K562 (cell line): ENCODE results near the gene IL1B. TPM values are rescaled to one million over a fixed set of nuclear protein-coding genes. Genes with fewer than 3 reads are reported as not detected.

ENCODE experiments used
- ATAC-seq: fragments of 200-7000 bp; cut with Tn5 transposase; 3 replicates; pipeline ENCODE4 v1.9.1; 2020; ENCODE audit warnings: moderate library complexity
- BruUV-seq: library from RNA; stranded (reverse); fragments of 400-500 nt; replicated peaks from 2 replicates; lab custom pipeline; 2021; lab: Mats Ljungman, UMichigan
- CTCF ChIA-PET: fragments of 300-600 bp; formaldehyde crosslinking; extraction: SDS; loops from one replicate; lab custom pipeline; 2021; ENCODE audit warnings: low intra/inter-chr PET ratio; lab: Yijun Ruan, JAX
- POLR2A ChIA-PET: fragments of 300-600, 350-650 bp; sonication (Branson Sonifier 250); formaldehyde crosslinking; extraction: SDS; loops from one replicate; lab custom pipeline; 2021; ENCODE audit warnings: antibody characterized with exemption, inconsistent platforms; lab: Yijun Ruan, JAX
- DNase-seq, 4 experiments: peaks; one replicate each; pipeline versions ENCODE4 v3.0.0 to v3.0.0-alpha.2; 2011 to 2018; ENCODE audit warnings: low spot score in 3 of 4, mixed read lengths in 3 of 4; ENCODE audit errors: extremely low read depth in 1 of 4
- FAIRE-seq: peaks from 2 replicates; lab custom pipeline; 2011; peaks lifted over from hg19 to GRCh38; lab: Jason Lieb, UNC
- H2AFZ ChIP-seq: 2 replicates; pipeline ENCODE4 v1.6.0; 2011; ENCODE audit warnings: low read depth, low read length, control low read depth, inconsistent platforms
- H3K27ac ChIP-seq: fragments of 200-600 bp; 3 replicates; pipeline ENCODE4 v1.8.0; 2011; ENCODE audit warnings: low read depth, mild to moderate bottlenecking, control low read depth, inconsistent platforms, low read length, moderate library complexity, mixed read lengths; ENCODE audit errors: extremely low read depth
- H3K27me3 ChIP-seq, 2 experiments: fragments of 300-600 bp in 1 of 2; 2 replicates in 1 of 2; 3 replicates in 1 of 2; pipeline versions ENCODE4 v1.6.0 to v1.8.0; 2011; ENCODE audit warnings: inconsistent platforms in 2 of 2, low read length in 2 of 2, mild to moderate bottlenecking in 1 of 2, mixed read lengths in 1 of 2, moderate library complexity in 1 of 2; ENCODE audit not compliant: control insufficient read depth in 2 of 2, insufficient read depth in 2 of 2
- H3K36me3 ChIP-seq: fragments of 300-600 bp; 3 replicates; pipeline ENCODE4 v1.8.0; 2011; ENCODE audit warnings: mild to moderate bottlenecking, low read length, inconsistent platforms; ENCODE audit not compliant: control insufficient read depth, insufficient read depth
- H3K4me1 ChIP-seq, 2 experiments: fragments of 200-600 bp in 1 of 2; replicated peaks in 1 of 2; 2 replicates in 1 of 2; 3 replicates in 1 of 2; pipeline versions ENCODE4 v1.5.1 to v1.8.0; 2011; ENCODE audit warnings: inconsistent platforms in 2 of 2, low read length in 2 of 2, mild to moderate bottlenecking in 1 of 2, mixed read lengths in 1 of 2, moderate library complexity in 1 of 2; ENCODE audit not compliant: control insufficient read depth in 2 of 2, insufficient read depth in 2 of 2
- H3K4me2 ChIP-seq: 2 replicates; pipeline ENCODE4 v1.6.1; 2011; ENCODE audit warnings: low read length, control low read depth, inconsistent platforms, mixed read lengths; ENCODE audit not compliant: insufficient read depth
- H3K4me3 ChIP-seq: fragments of 200-600 bp; sonication (generic), shearing (Covaris generic); 2 replicates; pipeline ENCODE4 v1.5.1; 2016; ENCODE audit warnings: control low read depth, inconsistent platforms
- H3K79me2 ChIP-seq: fragments of 200-600 bp; 3 replicates; pipeline ENCODE4 v1.8.0; 2011; ENCODE audit warnings: low read length, inconsistent platforms; ENCODE audit not compliant: control insufficient read depth, insufficient read depth
- H3K9ac ChIP-seq, 2 experiments: 2 replicates each; pipeline versions ENCODE4 v1.6.0 to v1.6.1; 2011; ENCODE audit warnings: low read depth in 2 of 2, low read length in 2 of 2, control low read depth in 1 of 2, inconsistent platforms in 1 of 2, mild to moderate bottlenecking in 1 of 2, mixed read lengths in 1 of 2; ENCODE audit not compliant: insufficient read depth in 1 of 2
- H3K9me1 ChIP-seq: one replicate; pipeline ENCODE4 v1.6.0; 2011; ENCODE audit warnings: inconsistent platforms, mild to moderate bottlenecking, low read length, moderate library complexity; ENCODE audit not compliant: control insufficient read depth, insufficient read depth
- H3K9me3 ChIP-seq: replicated peaks from 2 replicates; pipeline ENCODE4 v1.5.1; 2011; ENCODE audit warnings: low read depth, low read length, inconsistent platforms; ENCODE audit not compliant: control insufficient read depth, insufficient read depth
- H4K20me1 ChIP-seq: replicated peaks from 2 replicates; pipeline ENCODE4 v1.6.1; 2011; ENCODE audit warnings: low read length, inconsistent platforms, mixed read lengths; ENCODE audit not compliant: control insufficient read depth, insufficient read depth
- HNRNPLL ChIP-seq: fragments of 200-400 bp; formaldehyde crosslinking; IDR thresholded peaks from 2 replicates; pipeline ENCODE4 v1.6.1; 2017; ENCODE audit warnings: low read length, low read depth, mild to moderate bottlenecking; ENCODE audit not compliant: poor library complexity, severe bottlenecking
- PREB ChIP-seq: sonication (generic); formaldehyde crosslinking; IDR thresholded peaks from 2 replicates; pipeline ENCODE4 v1.8.1; 2023; ENCODE audit warnings: mild to moderate bottlenecking, missing genetic modification reagents
- STAT5B ChIP-seq: fragments of 250-450 bp; sonication (Bioruptor Pico); IDR thresholded peaks from 2 replicates; pipeline ENCODE4 v1.8.0; 2021; ENCODE audit warnings: mild to moderate bottlenecking, inconsistent platforms
- ZC3H11A ChIP-seq: IDR thresholded peaks from 2 replicates; pipeline ENCODE4 v1.6.1; 2012; ENCODE audit warnings: low read depth, low read length, improper control_type of control experiment
- ZNF316 ChIP-seq: fragments of 450-650 bp; IDR thresholded peaks from 2 replicates; pipeline ENCODE4 v1.6.1; 2016
- ZNF444 ChIP-seq: fragments of 250-450 bp; sonication (Bioruptor Pico); IDR thresholded peaks from 2 replicates; pipeline ENCODE4 v1.4.0; 2020; ENCODE audit warnings: mild to moderate bottlenecking, moderate library complexity
- ZNF766 ChIP-seq: fragments of 200-800 bp; sonication (Bioruptor generic); conservative IDR thresholded peaks from 2 replicates; pipeline ENCODE4 v1.6.1; 2016; ENCODE audit warnings: missing genetic modification characterization, missing compliant biosample characterization
- WGBS: fragments of 100-300 bp; shearing (Covaris generic); methylation state at CpG from one replicate; pipeline ENCODE4 v1.1.6; 2016; ENCODE audit warnings: low coverage, mixed read lengths; ENCODE audit not compliant: insufficient coverage; ENCODE audit errors: missing lambda C conversion rate; 5-methylcytosine and 5-hydroxymethylcytosine counted together
- in situ Hi-C: fragments of 300-500 bp; cut with MboI; formaldehyde crosslinking; loops from 4 replicates; pipeline ENCODE4 v1.15.0; 2018; ENCODE audit warnings: inconsistent platforms, mixed read lengths
- intact Hi-C: fragments of 100-400 bp; cut with micrococcal nuclease; formaldehyde crosslinking; loops from 2 replicates; pipeline ENCODE4 v1.14.2; 2022
- polyA plus RNA-seq, 8 experiments: library from polyadenylated mRNA; depleted of rRNA in 4 of 8; stranded (reverse) in 5 of 8; unstranded in 3 of 8; fragments of >200 nt; fragmentation: Nextera tagmentation in 2 of 8; fragmentation: Illumina TruSeq in 1 of 8; extraction: Ambion mirVana in 2 of 8; extraction: Trizol in 1 of 8; gene quantifications; 2 replicates each; pipeline versions ENCODE4 v1.2.1 to v1.2.3, GENCODE V29; 2011 to 2014; ENCODE audit warnings: inconsistent platforms in 1 of 8, missing spikeins in 1 of 8
- total RNA-seq, 7 experiments: library from RNA; depleted of rRNA in 6 of 7; stranded (reverse); fragments of >200 nt in 6 of 7; fragmentation: Illumina TruSeq in 2 of 7; extraction: Trizol in 2 of 7; gene quantifications; 2 replicates each; pipeline versions ENCODE4 v1.2.1 to v1.2.3, GENCODE V29; 2011 to 2021; ENCODE audit warnings: low replicate concordance in 1 of 7
- TF ChIP-seq, protein P1 (sequence below): fragments of 450-650 bp; conservative IDR thresholded peaks from 2 replicates; pipeline ENCODE4 v1.6.1; 2016; ENCODE audit warnings: missing genetic modification characterization, low read depth, mild to moderate bottlenecking, missing compliant biosample characterization, moderate library complexity

IL1B gene
- total and polyA plus RNA-seq, 9 of the 15 experiments (the other 6 are each of a cell fraction or from before 2014, with no cell fraction given): 0.29 TPM; not detected in 8

DNA sequence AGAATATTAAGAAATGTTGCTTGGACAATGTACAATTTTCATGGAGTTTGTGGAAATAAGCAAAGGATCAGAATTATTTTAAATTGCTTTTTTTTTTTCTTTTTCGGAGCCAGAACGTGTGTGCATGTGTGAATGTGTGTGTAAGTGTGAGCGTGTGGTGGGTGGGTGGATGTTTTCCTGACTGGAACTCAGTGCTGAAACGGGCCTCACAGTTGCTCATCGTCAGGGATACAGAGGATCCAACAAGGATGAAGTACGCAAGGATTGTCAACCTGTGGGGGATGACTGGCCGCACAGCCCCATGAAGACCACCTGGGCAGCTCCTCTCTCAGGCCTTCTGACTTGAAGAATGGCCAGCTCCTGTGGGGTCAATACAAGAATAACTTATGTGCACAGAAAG lies 17.5 kb downstream of the IL1B start:
- intact Hi-C loops (no loop called here), in situ Hi-C loops (no loop called here)
- FAIRE-seq: no peak
- Histone ChIP-seq H3K36me3 (no peaks in the 10 kb centered on the region), H3K27me3 (peaks cover 0 to 3% of the 10 kb centered on the region in 2 experiments; a peak in 1 of 5 replicates), H3K4me3 (no peak overlapping the region), H3K79me2 (no peaks in the 10 kb centered on the region), H3K4me2 (no peak overlapping the region), H3K9ac (no peak overlapping the region), H3K27ac (no peak overlapping the region), H4K20me1 (no peaks in the 10 kb centered on the region), H3K9me3 (no peaks in the 10 kb centered on the region), H3K4me1 (peaks cover 1 to 4% of the 10 kb centered on the region in 2 experiments; a peak in 2 of 5 replicates), H3K9me1 (no peaks in the 10 kb centered on the region), H2AFZ (no peak overlapping the region)
- no TSS peak for BruUV-seq
- TF ChIP-seq HNRNPLL: no peak
- TF ChIP-seq ZNF444 (CRISPR knock-in tag): no peak
- TF ChIP-seq ZC3H11A: no peak
- no peak for TF ChIP-seq ZNF316
- no peak for TF ChIP-seq PREB
- TF ChIP-seq STAT5B: no peak
- TF ChIP-seq ZNF766: no peak
- TF ChIP-seq, protein P1, sequence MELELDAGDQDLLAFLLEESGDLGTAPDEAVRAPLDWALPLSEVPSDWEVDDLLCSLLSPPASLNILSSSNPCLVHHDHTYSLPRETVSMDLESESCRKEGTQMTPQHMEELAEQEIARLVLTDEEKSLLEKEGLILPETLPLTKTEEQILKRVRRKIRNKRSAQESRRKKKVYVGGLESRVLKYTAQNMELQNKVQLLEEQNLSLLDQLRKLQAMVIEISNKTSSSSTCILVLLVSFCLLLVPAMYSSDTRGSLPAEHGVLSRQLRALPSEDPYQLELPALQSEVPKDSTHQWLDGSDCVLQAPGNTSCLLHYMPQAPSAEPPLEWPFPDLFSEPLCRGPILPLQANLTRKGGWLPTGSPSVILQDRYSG (tag): no peak
- POLR2A ChIA-PET: interaction anchor here (0.5 to 0.9 kb wide), 3 partner anchors 11 to 31 kb away, joined by 3 to 4 read pairs (median 3); no protein-coding TSS in a partner anchor
- no peak for DNase-seq
- ATAC-seq: no peak
- CTCF ChIA-PET: no interaction called here
- WGBS: 48% methylated on average over 7 of the region's 7 CpGs
